ENCODE data around the gene HMGCS2. TPM values are rescaled to one million over a fixed set of nuclear protein-coding genes. Genes with fewer than 3 reads are reported as not detected.

HMGCS2 gene
- total and polyA plus RNA-seq, 9 of the 15 experiments (the other 6 are each of a cell fraction or from before 2014, with no cell fraction given): 0.13 TPM; not detected in 8

DNA sequence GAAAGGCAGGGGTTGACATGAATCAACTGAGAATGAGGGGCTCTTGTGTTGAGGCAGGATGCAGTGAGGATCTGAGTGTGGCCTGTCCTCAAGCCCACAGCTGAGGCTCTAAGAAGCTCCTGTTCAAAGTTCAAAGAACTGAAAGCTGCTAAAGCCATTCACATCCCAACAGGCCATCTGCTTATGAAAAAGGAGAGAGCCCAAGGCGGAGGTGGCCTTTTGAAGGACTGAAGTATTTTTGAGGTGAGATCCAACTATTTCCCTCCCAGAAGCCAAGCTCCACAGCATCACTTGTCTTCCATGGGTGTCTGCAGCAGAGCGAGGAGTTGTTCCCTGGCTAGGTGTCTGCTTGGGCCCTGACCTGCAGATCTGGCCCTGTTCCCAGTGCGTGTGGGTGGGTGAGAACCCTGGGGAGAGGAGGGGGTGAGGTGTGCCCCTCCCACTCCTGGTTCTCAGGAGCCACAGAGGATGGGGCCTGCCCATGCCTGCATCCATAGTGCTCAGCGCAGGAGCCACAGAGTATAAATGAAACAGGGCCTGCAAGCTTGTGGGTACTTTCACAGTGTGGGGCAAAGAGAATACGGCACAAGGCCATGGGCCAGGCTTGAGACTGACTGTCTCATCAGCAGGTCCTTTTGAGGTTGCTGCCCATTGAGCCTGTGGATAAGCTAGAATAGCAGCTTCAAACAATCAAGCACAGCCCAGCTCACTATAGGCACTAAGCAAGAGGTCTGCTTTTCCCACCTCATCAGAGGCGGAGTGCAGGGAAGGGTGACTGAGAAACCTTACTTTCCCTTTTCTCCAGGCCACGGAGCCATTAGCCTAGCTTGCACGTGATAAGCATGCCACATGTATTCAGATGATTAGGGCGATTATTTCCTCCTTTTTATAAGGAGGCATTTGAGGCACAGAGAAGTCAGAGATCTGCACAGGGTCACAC lies 26.8 kb upstream of the HMGCS2 start:
- WGBS (ENCODE audit: insufficient coverage, low coverage, missing lambda C conversion rate): 3% methylated on average over 9 of the region's 9 CpGs
- CTCF ChIA-PET (ENCODE audit: low intra/inter-chr PET ratio): no interaction called here
- no peak for FAIRE-seq
- no peaks in the 10 kb centered on the region for H3K4me1 ChIP-seq (replicated peaks in 1 of 2; ENCODE audit: control insufficient read depth in 2 of 2, insufficient read depth in 2 of 2, low read length in 2 of 2)
- H3K9me1 ChIP-seq (ENCODE audit: control insufficient read depth, insufficient read depth, low read length): no peaks in the 10 kb centered on the region
- H2AFZ ChIP-seq (ENCODE audit: low read depth, low read length): no peak overlapping the region
- BruUV-seq (replicated peaks): no TSS peak
- in situ Hi-C loops (cut with MboI): no loop called here
- no peaks in the 10 kb centered on the region for H4K20me1 ChIP-seq (replicated peaks; ENCODE audit: control insufficient read depth, insufficient read depth, low read length)
- no peak for TF ChIP-seq KLF6 (CRISPR knock-in tag; IDR thresholded peaks at IDR 0.05; ENCODE audit: borderline replicate concordance)
- peak; percentile 26 for TF ChIP-seq ZFP36 (IDR thresholded peaks at IDR 0.05; ENCODE audit: low read depth, low read length, partially characterized antibody)
- TF ChIP-seq CHCHD3 (CRISPR knock-in tag; IDR thresholded peaks at IDR 0.05): no peak
- POLR2A ChIA-PET: interaction anchor here (0.7 to 1.5 kb wide), 2 partner anchors 11 to 64 kb away, joined by 3 to 5 read pairs; no protein-coding TSS in a partner anchor
- H3K27ac ChIP-seq (ENCODE audit: extremely low read depth, low read depth, low read length): no peak overlapping the region
- intact Hi-C loops (cut with micrococcal nuclease): loop anchor here (5.0 kb wide), 1 partner anchor 48 kb away; no protein-coding TSS in a partner anchor
- no peak overlapping the region for H3K9ac ChIP-seq (ENCODE audit: insufficient read depth in 1 of 2, low read depth in 2 of 2, low read length in 2 of 2)
- no peaks in the 10 kb centered on the region for H3K36me3 ChIP-seq (ENCODE audit: control insufficient read depth, insufficient read depth, low read length)
- no peak for DNase-seq (ENCODE audit: extremely low read depth in 1 of 4, low spot score in 3 of 4)
- H3K4me3 ChIP-seq: no peak overlapping the region
- H3K27me3 ChIP-seq (ENCODE audit: control insufficient read depth in 2 of 2, insufficient read depth in 2 of 2, low read length in 2 of 2): peaks cover 41 to 52% of the 10 kb centered on the region in 2 experiments
- H3K79me2 ChIP-seq (ENCODE audit: control insufficient read depth, insufficient read depth, low read length): no peaks in the 10 kb centered on the region
- H3K4me2 ChIP-seq (ENCODE audit: insufficient read depth, low read length): no peak overlapping the region
- H3K9me3 ChIP-seq (replicated peaks; ENCODE audit: control insufficient read depth, insufficient read depth, low read depth, low read length): no peaks in the 10 kb centered on the region
- no peak for ATAC-seq

DNA sequence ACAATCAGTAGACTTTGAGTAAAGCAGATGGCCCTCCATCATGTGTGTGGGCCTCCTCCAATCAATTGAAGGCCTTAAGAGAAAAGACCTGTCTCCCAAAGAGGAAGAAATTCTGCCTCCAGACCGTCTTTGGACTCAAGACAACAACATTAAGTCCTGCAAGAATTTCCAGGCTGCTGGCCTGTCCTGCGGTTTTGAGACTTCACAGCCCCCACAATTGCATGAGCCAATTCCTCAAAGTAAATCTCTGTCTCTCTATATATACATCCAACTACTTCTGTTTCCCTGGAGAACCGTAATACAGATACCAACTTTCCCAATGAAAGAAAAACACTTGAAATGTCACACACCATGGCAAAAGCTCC lies 26.2 kb upstream of the HMGCS2 start:
- 2% methylated on average over 3 of the region's 3 CpGs for WGBS (ENCODE audit: insufficient coverage, low coverage, missing lambda C conversion rate)
- no peak for ATAC-seq
- TF ChIP-seq SOX6 (IDR thresholded peaks at IDR 0.05): no peak
- no peak for TF ChIP-seq CBX5 (IDR thresholded peaks at IDR 0.05; ENCODE audit: borderline replicate concordance, low read depth)
- no peak for TF ChIP-seq RBM39 (optimal IDR thresholded peaks at IDR 0.05; ENCODE audit: low read depth, low read length)
- TF ChIP-seq GTF2F1 (IDR thresholded peaks at IDR 0.05; ENCODE audit: low read depth, low read length): no peak
- no peak for TF ChIP-seq TRIM24 (IDR thresholded peaks at IDR 0.05)

More for the DNA sequence above, 26.2 kb upstream of the HMGCS2 start:
- Histone ChIP-seq H3K9ac (ENCODE audit: insufficient read depth in 1 of 2, low read depth in 2 of 2, low read length in 2 of 2) (no peak overlapping the region), H3K27me3 (ENCODE audit: control insufficient read depth in 2 of 2, insufficient read depth in 2 of 2, low read length in 2 of 2) (peaks cover 36 to 50% of the 10 kb centered on the region in 2 experiments), H3K79me2 (ENCODE audit: control insufficient read depth, insufficient read depth, low read length) (no peaks in the 10 kb centered on the region), H3K36me3 (ENCODE audit: control insufficient read depth, insufficient read depth, low read length) (no peaks in the 10 kb centered on the region), H4K20me1 (replicated peaks; ENCODE audit: control insufficient read depth, insufficient read depth, low read length) (no peaks in the 10 kb centered on the region), H3K4me1 (replicated peaks in 1 of 2; ENCODE audit: control insufficient read depth in 2 of 2, insufficient read depth in 2 of 2, low read length in 2 of 2) (no peaks in the 10 kb centered on the region), H3K9me3 (replicated peaks; ENCODE audit: control insufficient read depth, insufficient read depth, low read depth, low read length) (no peaks in the 10 kb centered on the region), H2AFZ (ENCODE audit: low read depth, low read length) (no peak overlapping the region), H3K27ac (ENCODE audit: extremely low read depth, low read depth, low read length) (no peak overlapping the region), H3K4me2 (ENCODE audit: insufficient read depth, low read length) (no peak overlapping the region), H3K9me1 (ENCODE audit: control insufficient read depth, insufficient read depth, low read length) (no peaks in the 10 kb centered on the region), H3K4me3 (no peak overlapping the region)
- CTCF ChIA-PET (ENCODE audit: low intra/inter-chr PET ratio): no interaction called here
- BruUV-seq (replicated peaks): no TSS peak
- FAIRE-seq (no peak), DNase-seq (ENCODE audit: extremely low read depth in 1 of 4, low spot score in 3 of 4) (no peak)
- intact Hi-C loops (cut with micrococcal nuclease) (loop anchor here (5.0 kb wide), 1 partner anchor 48 kb away; no protein-coding TSS in a partner anchor), in situ Hi-C loops (cut with MboI) (no loop called here)
- POLR2A ChIA-PET: interaction anchor here (1.5 kb wide), 1 partner anchor 10 kb away, joined by 5 read pairs; no protein-coding TSS in a partner anchor

All from K562 (cell line).